Uterus (tissue), 4 donors: ENCODE data around the gene CSHL1. TPM values are rescaled to one million over a fixed set of nuclear protein-coding genes. Genes with fewer than 3 reads are reported as not detected.
"Not testable (repeated sequence)": the region's sequence is repeated elsewhere in the genome, so short reads cannot be mapped to it uniquely, and the experiment has no call there.

ENCODE experiments used
- DNase-seq, 2 donors: peaks; one replicate each; pipeline ENCODE4 v3.0.0-alpha.2; 2019 to 2020
- H3K27ac ChIP-seq, 2 donors: fragments of 200-600 bp; sonication (generic); 1 replicate in 1 of 2; 2 replicates in 1 of 2; pipeline ENCODE4 v1.5.1; 2016 to 2018
- H3K27me3 ChIP-seq, 2 donors: fragments of 200-600 bp; sonication (generic); one replicate each; pipeline ENCODE4 v1.5.1; 2018 to 2019; ENCODE audit warnings: control low read depth in 1 of 2
- H3K36me3 ChIP-seq, 2 donors: fragments of 200-600 bp; sonication (generic); one replicate each; pipeline ENCODE4 v1.5.1; 2019; ENCODE audit warnings: control low read depth in 1 of 2
- H3K4me1 ChIP-seq, 2 donors: fragments of 200-600 bp; sonication (generic); one replicate each; pipeline ENCODE4 v1.5.1; 2018 to 2019; ENCODE audit warnings: control low read depth in 1 of 2
- H3K4me3 ChIP-seq, 2 donors: fragments of 200-600 bp; sonication (generic); 1 replicate in 1 of 2; 2 replicates in 1 of 2; pipeline ENCODE4 v1.5.1; 2018 to 2019; ENCODE audit warnings: mild to moderate bottlenecking in 1 of 2
- H3K9me3 ChIP-seq, 2 donors: fragments of 200-600 bp; sonication (generic); one replicate each; pipeline ENCODE4 v1.5.1; 2019; ENCODE audit warnings: control low read depth in 1 of 2
- CTCF ChIP-seq, 4 experiments: fragments of 200-600 bp in 2 of 4; fragments of 450-650 bp in 2 of 4; sonication (generic) in 2 of 4; IDR thresholded peaks; one replicate each; pipeline ENCODE4 v1.5.1; 2016 to 2019; ENCODE audit warnings: antibody characterized with exemption in 4 of 4, mild to moderate bottlenecking in 2 of 4, moderate library complexity in 1 of 4
- POLR2A ChIP-seq, 2 donors: fragments of 450-650 bp; IDR thresholded peaks; one replicate each; pipeline ENCODE4 v1.6.1; 2016; ENCODE audit warnings: antibody characterized with exemption in 2 of 2, mild to moderate bottlenecking in 1 of 2, moderate library complexity in 1 of 2
- intact Hi-C: fragments of 100-400 bp; cut with DNase I; formaldehyde crosslinking; loops from one replicate; pipeline ENCODE4 v1.15.1; 2023; ENCODE audit warnings: low total_unique reads
- total RNA-seq, 4 donors: library from RNA; depleted of rRNA in 3 of 4; stranded (reverse); fragments of >200 nt in 3 of 4; gene quantifications; one replicate each; pipeline versions ENCODE4 v1.1.0 to v1.2.4, GENCODE V29; 2014 to 2023
- donor health status: DM: yes; HTN: yes; CAD: no.

The CSHL1 gene
- total RNA-seq, 4 donors from 2014 or later, result not detected

- H3K4me3 ChIP-seq, H3K27ac ChIP-seq, DNase-seq, H3K4me1 ChIP-seq, H3K36me3 ChIP-seq, H3K27me3 ChIP-seq, H3K9me3 ChIP-seq, intact Hi-C loops: not testable (repeated sequence)
Observed at GRCh38 chr17:63894821-63895220, 16.2 kb downstream of the CSHL1 start.

GRCh38 chr17:63894021-63894420, 17.0 kb downstream of the CSHL1 start:
- H3K27me3 ChIP-seq, H3K4me3 ChIP-seq, intact Hi-C loops, H3K27ac ChIP-seq, DNase-seq, H3K4me1 ChIP-seq, H3K36me3 ChIP-seq, H3K9me3 ChIP-seq: not testable (repeated sequence)

- H3K27ac ChIP-seq, H3K27me3 ChIP-seq, H3K9me3 ChIP-seq, H3K4me3 ChIP-seq, DNase-seq, H3K36me3 ChIP-seq, H3K4me1 ChIP-seq, intact Hi-C loops: not testable (repeated sequence)
Observed at GRCh38 chr17:63892316-63893037, 18.6 kb downstream of the CSHL1 start.

GRCh38 chr17:63889026-63889848, 21.8 kb downstream of the CSHL1 start:
- H3K27me3 ChIP-seq, H3K4me1 ChIP-seq, DNase-seq, H3K4me3 ChIP-seq, H3K9me3 ChIP-seq, H3K27ac ChIP-seq, H3K36me3 ChIP-seq, intact Hi-C loops: not testable (repeated sequence)
- TF ChIP-seq CTCF (IDR thresholded peaks at IDR 0.05), result peak; percentile 14 to 24 (median 20)

- H3K36me3 ChIP-seq, H3K27me3 ChIP-seq, DNase-seq, H3K4me3 ChIP-seq, intact Hi-C loops, H3K4me1 ChIP-seq, H3K27ac ChIP-seq, H3K9me3 ChIP-seq: not testable (repeated sequence)
Observed at GRCh38 chr17:63885119-63885518, 25.9 kb downstream of the CSHL1 start.

- H3K27me3 ChIP-seq, intact Hi-C loops, H3K4me3 ChIP-seq, H3K27ac ChIP-seq, DNase-seq, H3K4me1 ChIP-seq, H3K9me3 ChIP-seq, H3K36me3 ChIP-seq: not testable (repeated sequence)
Observed at GRCh38 chr17:63882626-63883126, 28.4 kb downstream of the CSHL1 start.

GRCh38 chr17:63881935-63882601, 29.0 kb downstream of the CSHL1 start, which contains the start of gene GH2:
Gene GH2 (minus strand): TSS chr17:63881944. CDS start chr17:63881801, 143 bp downstream.
- H3K27me3 ChIP-seq, result no peaks in the 10 kb centered on the region
- no peak within 1 kb of the TSS for H3K4me3 ChIP-seq
- no peak within 1 kb of the TSS for H3K27ac ChIP-seq
- no peaks in the 10 kb centered on the region for H3K9me3 ChIP-seq
- intact Hi-C loops, result no loop called here
- peak in 1 of 2 donors; percentile 28 for DNase-seq
- no peaks in the 10 kb centered on the region for H3K36me3 ChIP-seq
- TF ChIP-seq CTCF (IDR thresholded peaks at IDR 0.05), result peak in 3 of 4 experiments; percentile 41 to 55 (median 43)
- TF ChIP-seq POLR2A (IDR thresholded peaks at IDR 0.05), result no peak
- H3K4me1 ChIP-seq, result no peaks in the 10 kb centered on the region

- H3K9me3 ChIP-seq, H3K36me3 ChIP-seq, DNase-seq, H3K27me3 ChIP-seq, H3K27ac ChIP-seq, H3K4me3 ChIP-seq, H3K4me1 ChIP-seq, intact Hi-C loops: not testable (repeated sequence)
Observed at GRCh38 chr17:63881337-63881736, 29.7 kb downstream of the CSHL1 start.
